GM19468 (cell line): ENCODE measurements around the gene TPBGL.

Experiments used
- ATAC-seq: cut with Tn5 transposase; IDR thresholded peaks from one replicate; pipeline ENCODE4 v1.9.1; 2021; ENCODE audit warnings: mild to moderate bottlenecking, moderate library complexity, moderate number of reproducible peaks; ENCODE audit not compliant: unreplicated experiment; ENCODE audit errors: extremely low read depth

Gene TPBGL

DNA sequence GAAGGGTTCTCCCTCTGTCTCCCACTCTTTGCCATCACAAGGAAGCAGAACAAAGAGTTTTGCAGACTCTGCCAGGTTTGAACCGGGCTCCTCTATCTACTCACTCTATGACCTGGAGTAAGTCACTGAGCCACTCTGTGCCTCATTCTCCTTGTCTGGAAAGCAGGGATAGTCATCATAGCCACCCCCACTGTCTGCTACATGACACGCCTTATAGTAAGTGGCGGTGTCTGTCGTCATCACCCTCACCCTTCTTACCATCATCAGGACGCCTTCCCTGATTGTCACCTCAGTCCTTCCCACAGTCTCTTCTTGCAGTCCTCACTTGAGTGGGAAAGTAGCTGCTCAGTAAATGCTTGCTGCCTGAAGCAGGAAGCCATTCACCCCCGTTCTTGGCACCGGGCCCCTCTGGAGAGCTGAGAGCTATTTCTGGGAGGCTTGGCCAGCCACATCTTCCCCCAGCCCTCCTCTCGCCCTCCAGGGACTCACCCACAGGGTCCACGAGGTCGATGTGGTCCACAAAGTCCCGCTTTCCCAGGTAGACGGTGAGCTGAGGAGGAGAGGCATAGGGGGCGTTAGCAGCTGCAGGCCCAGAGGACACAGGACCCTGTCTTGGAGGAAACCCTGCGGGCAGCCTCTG lies 46.4 kb downstream of the TPBGL start:
- no peak for ATAC-seq

- no peak for ATAC-seq
Observed at GRCh38 chr11:75287579-75287978, 47.0 kb downstream of the TPBGL start.

- ATAC-seq = no peak
Observed at GRCh38 chr11:75289511-75289760, 48.9 kb downstream of the TPBGL start.

- ATAC-seq = no peak
Observed at GRCh38 chr11:75289919-75290318, 49.3 kb downstream of the TPBGL start.

DNA sequence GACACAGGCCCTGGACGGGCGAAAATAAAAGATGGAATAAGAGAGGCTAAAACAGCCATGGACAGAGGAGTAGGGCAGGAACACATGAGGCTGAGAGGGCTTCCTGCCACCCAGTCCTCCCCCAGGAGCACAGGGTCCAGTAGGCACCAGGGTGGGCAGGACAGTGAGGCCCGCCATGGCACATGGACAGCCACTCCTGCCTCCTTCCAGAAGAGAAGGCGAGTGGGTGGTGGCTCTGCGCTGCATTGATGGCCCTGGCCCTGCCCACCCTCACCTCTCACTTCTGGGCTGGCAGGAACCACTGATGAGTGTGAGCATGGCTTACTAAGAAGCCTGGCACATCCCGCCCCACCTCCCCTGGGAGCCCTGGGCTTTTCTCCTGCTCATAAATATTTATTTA lies 51.2 kb downstream of the TPBGL start:
- ATAC-seq = no peak

- ATAC-seq = no peak
Observed at GRCh38 chr11:75292943-75293342, 52.4 kb downstream of the TPBGL start.
